ENCODE data around the gene SNAI3.
"Not testable (repeated sequence)": the region's sequence is repeated elsewhere in the genome, so short reads cannot be mapped to it uniquely, and the experiment has no call there.

The SNAI3 gene

DNA sequence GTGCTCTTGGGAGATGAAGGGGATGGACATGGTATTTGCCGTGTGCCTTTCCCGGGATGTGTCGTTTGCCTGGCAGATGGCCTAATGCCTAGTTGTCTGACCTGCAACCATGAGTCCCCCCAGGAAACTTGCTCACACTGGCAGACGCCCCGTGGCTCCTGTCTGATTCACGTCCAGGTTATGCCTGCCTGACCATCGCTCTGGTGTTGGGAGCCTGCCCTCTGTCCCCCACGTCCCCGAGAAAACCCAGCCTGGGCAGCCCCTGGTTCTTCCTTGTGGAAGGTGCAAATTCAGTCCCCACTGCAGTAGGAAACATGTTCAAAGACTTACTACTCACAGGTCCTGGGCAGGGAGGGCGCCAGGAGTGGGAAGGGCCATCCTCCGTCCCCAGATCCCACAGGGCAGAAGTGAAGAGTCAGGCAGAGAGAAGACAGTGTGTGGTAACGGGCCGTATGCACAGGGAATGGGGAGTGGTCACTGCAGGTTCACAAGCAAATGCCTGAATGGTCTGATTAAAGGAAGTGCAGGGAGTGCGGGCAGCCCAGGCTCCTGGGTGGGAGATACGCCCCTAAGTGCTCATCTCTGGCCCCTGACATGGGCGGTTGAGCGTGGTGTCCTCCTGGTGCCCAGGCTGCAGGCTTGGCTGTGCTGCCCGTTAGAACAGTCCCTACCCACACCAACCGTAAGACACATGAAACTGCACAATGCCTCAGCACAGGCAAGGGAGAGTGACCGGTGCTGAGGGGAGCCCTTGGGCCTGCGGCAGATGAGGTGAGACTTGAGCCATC, 4.2 kb upstream of the SNAI3 start:
- DNase-seq = no peak

DNA sequence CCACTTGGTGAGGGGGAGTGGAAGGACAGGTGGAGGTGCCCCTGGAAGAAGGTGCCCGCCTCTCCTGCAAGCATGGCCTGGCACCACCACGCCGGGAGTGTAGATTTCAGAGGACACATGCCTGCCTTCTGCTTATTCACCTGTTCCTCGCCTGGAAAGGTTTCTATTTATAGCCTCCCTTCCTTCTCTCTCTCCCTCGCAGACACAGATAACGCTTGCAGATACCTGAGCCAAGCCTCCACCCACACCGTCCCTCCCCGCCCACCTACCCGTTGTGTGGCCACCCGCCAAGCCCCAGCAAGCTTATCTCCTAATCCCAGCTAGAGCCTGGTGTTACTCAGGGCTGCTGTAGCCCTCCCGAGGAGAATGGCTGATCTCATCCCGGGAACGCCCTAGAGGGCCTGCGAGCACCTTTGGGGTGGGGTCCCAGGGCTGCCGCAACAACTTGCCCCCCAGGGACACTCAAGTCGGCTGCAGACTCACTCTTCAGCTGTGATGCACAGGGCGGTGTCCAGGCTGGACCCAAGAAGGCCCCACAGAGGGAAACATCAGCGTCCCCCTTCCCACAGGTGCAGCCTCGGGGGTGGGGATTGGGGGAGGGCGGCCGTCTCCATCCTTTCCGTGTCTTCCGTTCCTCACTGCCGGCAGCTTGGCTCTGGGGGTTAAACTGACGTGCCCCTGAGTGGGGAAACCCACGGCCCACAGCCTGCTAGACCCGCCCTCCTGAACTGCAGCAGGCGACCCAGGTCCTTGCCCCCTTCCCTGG, 1.9 kb upstream of the SNAI3 start:
- DNase-seq = no peak

GRCh38 chr16:88687676-88688012, 1.3 kb upstream of the SNAI3 start:
- DNase-seq = no peak

GRCh38 chr16:88687254-88687576, 908 bp upstream of the SNAI3 start:
- DNase-seq = no peak

DNA sequence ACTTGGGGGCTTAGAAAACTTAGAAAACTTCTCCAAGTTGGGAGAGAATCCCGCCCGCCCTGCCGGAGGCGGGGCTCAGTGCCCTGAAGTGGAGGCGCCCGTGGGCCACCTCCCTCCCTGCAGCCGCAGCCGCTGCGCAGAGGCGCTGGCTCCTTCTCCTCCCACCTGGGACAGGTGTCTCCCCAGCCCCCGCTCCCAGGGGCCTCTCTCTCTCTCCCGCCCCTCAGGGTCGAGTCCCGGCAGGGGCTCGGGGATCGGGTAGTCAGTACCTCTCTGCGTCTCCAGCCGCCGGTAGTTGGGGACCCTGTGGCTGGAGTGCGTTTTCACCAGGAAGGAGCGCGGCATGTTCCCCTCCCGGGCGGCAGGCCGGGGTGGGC, 257 bp downstream of the SNAI3 start:
- peak; percentile 29 for DNase-seq

DNA sequence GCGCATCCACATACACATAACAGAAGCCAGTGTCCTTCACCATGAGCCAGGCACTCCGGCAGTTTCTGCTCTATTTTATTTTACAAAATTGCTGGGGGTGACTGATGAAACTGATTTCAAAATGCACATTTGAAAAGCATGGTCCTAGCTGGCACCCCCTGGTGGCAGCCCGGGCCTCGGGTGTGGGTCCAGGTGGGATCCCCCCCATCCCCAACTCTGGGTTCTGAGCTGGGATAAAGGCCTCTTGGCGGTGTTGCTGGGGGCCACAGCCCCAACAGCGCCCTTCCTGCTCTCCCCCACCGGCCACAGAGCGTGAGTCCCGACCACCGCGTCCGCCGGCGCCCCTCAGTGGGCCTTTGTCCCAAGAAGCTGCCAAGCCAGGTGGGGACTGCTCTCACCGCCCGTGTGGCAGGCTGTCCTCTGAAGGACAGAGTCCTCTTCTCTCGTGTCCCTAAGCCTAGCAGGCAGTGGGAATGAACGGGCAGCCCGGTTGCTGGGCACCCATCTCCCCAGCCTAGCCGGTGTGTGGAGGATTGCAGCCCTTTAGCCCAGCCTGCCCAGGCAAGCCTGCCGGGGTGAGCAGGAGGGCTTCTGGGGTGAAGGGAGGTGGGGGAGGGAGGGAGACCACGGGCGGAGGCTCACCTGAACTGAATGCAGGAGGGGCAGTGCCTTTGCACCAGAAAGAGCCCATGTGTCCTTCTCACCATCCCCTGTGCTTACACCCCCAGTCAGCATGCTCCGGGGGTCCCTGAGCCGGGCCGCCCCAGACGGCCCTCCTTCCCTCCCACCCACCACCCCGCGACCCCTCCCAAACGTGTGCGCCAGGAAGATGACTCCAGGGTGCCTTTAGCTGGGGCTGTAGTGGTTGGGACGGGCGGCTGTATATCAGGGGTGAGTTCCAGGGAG, 898 bp downstream of the SNAI3 start:
- peak; percentile 52 for DNase-seq

DNA sequence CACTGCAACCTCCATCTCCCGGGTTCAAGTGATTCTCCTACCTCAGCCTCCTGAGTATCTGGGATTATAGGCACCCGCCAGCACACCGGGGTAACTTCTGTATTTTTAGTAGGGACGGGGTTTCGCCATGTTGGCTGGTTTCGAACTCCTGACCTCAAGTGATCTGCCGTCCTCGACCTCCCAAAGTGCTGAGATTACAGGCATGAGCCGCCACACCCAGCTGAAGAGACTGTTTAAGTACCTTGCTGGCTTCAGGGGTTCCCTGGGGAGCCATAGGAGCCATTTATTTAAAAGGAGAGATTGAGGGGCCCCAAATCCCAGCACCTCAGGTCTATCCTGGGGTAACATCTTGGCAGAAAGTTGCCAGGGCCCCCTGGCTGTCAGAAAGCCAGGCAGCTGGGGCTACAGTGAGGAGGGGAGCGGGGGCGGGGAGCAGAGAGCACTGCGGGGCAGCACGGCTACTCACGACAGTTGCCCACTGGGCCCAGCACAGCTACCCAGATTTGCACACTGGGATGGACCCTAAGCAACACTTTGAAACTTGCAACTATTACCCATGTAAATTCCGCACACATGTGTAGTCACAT, 1.6 kb downstream of the SNAI3 start:
- no peak for DNase-seq

DNA sequence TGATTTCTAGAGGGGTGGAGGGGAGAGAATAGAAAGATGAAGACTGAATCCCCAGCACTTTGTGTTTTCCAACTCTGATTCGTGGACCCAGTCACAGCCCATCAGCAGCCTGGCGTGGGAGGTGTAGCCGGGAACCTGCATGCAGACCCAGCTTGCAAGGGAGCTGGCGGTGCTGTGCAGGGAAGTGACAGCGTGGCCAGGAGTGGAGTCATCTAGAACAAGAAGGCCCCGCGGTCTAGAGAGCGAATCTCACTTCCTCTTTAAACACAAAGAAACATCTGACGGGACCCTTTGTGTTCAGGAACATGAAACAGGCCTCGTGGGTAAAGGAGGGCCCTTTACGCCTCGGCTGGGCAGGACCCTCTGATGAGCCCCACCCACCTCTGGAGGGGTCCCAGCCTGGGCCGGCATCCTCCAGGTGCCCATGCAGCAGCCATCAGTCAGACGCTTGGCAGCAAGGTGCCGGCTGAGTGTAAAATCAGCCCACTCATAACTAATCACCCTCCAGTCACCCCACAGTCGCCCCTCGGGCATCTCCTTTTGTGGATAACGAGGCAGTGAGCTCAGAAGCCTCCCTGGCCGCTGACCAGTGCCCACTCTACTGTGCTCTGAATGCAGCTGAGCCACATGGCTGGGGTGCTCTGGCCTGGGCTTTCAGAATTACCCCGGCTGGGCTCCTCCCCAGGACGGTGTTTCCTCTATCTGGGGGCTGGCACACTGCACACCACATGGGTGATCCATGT, 4.4 kb downstream of the SNAI3 start:
- peak; percentile 43 for DNase-seq

- peak; percentile 41 for DNase-seq
Measured at GRCh38 chr16:88681084-88681680, 5.1 kb downstream of the SNAI3 start.

DNA sequence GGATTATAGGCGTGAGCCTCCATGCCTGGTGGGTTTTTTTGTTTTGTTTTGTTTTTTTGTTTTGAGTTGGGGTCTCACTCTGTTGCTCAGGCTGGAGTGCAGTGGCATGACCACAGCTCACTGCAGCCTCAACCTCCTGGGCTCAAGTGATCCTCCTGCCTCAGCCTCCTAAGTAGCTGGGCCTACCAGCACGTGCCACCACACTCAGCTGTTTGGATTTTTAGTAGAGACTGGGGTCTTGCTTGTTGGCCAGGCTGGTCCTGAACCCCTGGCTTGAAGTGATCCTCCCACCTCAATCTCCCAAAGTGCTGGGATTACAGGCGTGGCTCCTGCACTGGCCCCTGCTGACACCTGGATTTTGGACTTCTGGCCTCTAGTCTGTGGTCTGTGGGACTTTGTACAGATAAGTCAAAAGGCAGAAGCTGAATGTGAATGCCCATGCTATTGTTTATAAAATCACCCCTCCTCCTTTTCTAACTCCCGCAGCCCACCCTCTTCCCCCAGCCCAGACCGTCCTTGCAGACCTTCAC, 5.7 kb downstream of the SNAI3 start:
- no peak for DNase-seq

DNA sequence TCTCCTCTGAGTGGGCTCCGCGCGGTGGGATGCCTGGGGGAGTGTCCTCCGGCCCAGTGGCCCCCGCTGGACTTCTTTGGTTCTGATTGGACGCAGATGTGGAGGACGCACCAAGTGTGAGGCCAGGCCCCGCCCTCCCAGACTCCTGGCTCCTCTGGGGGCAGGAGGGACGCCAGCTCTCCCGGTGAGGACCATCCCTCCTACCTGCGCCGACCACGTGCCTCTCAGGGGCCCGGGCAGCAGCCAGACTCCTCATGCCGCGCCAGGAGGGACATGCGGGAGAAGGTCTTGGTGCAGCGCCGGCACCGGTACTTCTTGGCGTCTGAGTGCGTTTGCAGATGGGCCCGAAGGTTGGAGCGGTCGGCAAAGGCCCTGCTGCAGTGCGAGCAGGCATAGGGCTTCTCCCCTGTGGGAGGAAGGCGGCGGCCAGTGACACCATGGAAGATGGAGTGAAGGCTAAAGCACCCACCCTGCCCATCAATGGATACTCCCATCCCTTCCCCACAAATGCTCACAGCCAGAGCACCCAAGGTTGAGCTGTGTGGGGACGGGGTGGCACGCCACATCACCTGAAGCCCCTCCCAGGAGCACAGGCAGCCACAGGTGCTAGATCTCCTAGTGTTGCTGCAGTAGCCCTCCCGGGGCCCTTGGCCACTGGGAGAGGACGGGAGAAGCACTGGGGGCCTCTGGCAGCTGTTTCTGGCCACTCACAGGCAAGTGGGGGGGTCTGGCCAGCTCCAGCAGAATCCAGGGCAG, 7.9 kb downstream of the SNAI3 start:
- no peak for DNase-seq

- no peak for DNase-seq
Measured at GRCh38 chr16:88677721-88678120, 8.6 kb downstream of the SNAI3 start.

DNA sequence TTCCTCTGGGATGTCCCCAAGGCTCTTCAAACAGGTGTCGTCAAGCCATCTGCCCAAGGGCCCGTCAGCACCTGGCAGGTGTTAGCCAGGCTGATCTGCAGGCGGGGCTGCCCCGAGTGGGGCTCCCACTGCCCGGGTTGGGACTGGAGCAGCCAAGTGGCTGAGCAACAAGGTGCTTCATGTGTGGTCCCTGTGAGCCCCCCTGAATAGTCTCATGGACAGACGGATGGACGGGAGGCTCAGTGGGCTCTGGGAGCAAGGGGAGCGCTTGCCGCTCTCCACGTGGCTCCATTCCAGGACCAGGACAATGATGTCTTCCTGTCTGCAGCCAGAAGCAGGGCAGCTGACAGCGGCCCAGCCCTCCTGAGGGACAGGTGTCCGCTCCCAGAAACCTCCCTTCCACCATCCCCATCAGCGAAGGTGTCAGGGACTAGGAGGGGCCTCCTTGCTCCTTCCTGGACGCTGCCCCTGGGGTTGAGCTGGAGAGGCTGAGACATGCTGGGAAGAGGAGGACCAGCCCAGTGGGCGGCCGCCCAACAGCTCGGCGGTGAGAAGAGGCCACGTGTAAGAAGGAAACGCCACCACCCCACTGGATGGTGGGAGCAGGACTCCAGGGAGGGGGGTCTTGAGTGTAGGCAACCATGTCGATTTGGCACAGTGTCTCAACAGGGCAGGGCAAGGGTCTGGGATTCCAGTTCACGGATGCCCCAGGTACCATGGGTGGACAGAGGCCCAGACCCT, 9.6 kb downstream of the SNAI3 start:
- DNase-seq = no peak

GRCh38 chr16:88673716-88674379, 12.5 kb downstream of the SNAI3 start:
- no peak for DNase-seq

- no peak for DNase-seq
Measured at GRCh38 chr16:88672776-88673175, 13.5 kb downstream of the SNAI3 start.

- DNase-seq = no peak
Measured at GRCh38 chr16:88671806-88672205, 14.5 kb downstream of the SNAI3 start.

DNA sequence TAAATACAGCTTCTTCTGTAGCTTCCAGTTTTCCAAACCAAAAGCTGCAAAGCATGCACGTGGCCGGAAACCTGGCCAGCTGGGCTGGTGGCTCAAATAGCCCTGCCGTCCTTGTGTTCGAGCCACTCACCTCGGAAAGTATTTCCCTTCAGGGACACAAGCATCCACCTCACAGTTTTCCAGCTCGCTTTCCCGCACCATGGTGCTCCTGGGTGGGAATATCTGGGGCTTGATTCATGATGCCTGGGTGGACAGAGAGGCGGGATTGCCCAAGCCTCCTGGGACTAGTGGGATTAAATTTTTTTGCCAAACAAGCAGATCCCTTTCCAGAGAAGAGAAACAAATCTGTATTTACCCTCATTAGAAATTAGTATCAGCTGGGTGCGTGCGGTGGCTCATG, 16.3 kb downstream of the SNAI3 start:
- DNase-seq = no peak

DNA sequence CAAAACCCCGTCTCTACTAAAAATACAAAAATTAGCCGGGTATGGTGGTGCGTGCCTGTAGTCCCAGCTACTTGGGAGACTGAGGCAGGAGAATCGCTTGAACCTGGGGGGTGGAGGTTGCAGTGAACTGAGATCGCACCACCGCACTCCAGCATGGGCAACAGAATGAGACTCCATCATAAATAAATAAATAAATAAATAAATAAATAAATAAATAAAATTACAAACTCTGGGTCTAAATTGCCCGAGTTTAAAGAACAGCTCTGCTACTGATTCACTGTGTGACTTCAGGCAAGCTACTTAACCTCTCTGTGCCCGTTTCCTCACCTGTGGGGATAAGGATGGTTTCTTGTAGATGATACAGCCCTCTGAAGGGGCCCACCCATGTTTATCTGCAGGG, 16.8 kb downstream of the SNAI3 start:
- not testable (repeated sequence) for DNase-seq

DNA sequence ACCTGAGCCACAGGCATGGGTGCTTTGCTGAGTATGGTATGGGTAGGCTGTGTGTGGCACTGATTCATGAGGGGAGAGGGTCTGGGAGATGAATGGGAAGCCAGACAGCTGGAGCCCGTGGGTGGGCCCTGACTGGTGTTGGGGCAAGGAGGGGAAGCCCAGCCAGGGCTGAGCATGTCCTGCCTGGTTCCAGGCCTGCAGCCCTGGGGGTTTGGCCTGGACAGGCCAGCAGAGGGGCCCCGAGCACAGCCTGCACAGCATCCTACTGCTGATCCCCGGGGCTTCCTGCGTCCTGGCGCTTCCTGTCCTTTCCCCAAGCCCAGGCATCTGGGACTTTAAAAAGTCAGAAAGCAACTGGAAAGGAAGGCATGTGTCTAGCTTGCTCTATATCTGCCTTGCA, 18.8 kb downstream of the SNAI3 start:
- DNase-seq = no peak

DNA sequence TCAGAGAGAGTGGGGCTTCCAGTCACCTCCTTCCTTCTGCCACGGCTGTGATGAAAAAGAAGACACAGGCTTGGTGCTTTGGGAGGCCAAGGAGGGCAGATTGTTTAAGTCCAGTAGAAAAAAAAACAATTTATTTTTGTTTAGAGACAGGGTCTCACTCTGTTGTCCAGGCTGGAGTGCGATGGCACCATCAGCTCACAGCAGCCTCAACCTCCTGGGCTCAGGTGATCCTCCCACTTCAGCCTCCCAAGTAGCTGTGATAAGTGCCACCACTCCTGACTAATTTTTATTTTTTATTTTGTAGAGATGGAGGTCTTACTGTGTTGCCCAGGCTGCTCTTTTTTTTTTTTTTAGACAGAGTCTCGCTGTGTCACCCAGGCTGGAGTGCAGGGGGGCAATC, 20.7 kb downstream of the SNAI3 start:
- DNase-seq = no peak

Data from effector CD4-positive, alpha-beta T cell (primary cell).